Ureter (tissue), 1 donor: Measurements from ENCODE around the gene TIFAB. TPM values are rescaled to one million over a fixed set of nuclear protein-coding genes. Genes with fewer than 3 reads are reported as not detected.

Experiments used
- DNase-seq: peaks from one replicate; pipeline ENCODE4 v3.0.0-alpha.2; 2020; ENCODE audit warnings: low spot score
- total RNA-seq: library from RNA; stranded (reverse); gene quantifications from one replicate; pipeline ENCODE4 v1.2.4, GENCODE V29; 2023
- donor health status: DM: yes; HTN: yes; CAD: no.

TIFAB gene, protein sequence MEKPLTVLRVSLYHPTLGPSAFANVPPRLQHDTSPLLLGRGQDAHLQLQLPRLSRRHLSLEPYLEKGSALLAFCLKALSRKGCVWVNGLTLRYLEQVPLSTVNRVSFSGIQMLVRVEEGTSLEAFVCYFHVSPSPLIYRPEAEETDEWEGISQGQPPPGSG
- not detected for total RNA-seq

DNA sequence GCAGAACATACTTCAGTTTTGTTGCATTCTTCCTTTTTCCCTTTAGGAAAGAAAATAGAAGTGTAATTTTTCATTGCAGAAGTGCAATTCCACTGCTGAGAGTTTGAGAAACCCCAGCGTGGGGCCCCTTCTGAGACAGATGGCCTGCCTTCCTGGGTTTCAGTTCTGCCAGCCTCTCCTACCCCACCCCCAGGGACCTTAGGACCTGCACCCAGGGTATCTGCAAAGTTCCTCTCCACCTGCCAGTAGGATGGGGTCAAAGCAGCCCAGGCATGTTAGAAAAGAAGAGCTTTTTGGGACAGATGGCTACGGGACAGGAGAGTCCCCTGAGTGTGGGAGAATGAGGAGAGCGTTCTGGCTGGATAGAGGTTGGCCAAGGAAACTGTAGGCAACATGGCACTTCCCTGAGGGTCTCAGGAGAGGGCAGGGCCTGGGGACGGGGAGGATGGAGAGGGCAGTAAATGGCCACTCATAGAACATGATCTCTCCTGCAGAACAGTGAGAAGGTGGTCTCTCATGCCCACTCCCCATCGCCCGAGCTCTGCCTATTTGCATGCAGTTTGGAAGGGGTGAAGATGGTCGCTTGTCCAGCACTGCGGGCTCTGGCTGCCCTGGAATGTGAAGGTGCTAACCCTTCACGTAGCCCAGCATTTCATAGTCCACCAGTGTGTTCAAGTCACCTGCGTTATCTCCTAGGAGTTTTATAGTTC lies at the start of gene TIFAB:
TSS of gene TIFAB (minus strand) at position 31 of the 710 bp plus-strand sequence. CDS start 2,412 bp downstream, outside the sequence.
- DNase-seq, result no peak

DNA sequence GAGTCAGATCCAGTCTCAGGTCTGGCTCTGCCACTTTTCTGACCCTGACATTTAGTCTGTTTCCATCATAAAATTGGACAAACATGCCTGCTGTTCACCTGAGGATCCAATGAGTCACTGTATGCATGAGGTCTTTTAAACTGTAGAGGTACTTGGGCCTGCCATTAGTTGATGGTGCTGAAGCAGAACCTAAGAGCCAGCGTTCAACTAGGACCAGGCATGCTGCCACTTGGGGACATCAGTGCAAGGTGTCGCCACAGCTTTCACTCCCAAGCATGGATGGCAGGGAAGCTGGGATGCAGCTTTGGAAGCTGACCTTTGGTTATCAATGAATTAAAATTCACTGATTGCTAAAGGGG lies 46.5 kb upstream of the TIFAB start:
- DNase-seq, result peak; percentile 18

DNA sequence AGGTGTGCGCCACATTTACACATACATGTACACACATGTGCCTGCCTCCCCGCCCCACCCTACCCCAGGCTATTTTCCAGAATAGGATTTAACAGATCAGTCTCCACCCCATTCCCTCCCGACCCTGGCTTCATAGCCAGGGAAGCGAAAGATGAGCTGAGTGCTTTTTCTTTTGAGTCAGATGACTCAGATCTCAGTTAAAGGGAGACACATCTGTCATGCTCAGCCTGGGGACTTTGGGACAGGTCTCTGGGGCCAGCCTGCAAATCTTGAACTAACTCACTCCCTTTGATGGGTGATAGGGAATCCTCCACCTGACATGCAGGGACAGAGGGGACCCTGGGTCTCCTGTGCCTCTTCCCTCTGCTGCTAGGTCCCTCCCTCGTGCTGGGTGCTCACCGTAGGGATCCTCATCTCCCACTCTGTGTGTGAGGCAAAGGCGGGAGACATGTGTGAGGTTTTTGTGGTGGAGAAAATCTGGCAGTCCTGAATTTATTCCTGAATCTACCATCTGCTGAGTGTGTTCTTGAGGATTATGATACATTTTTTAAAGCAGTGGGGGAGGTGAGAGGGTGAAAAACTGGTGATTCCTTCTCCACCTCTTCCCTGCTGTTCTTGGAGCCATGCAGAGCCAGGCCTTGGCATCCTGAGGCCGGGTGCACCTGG lies 46.0 kb upstream of the TIFAB start:
- DNase-seq, result peak; percentile 10

DNA sequence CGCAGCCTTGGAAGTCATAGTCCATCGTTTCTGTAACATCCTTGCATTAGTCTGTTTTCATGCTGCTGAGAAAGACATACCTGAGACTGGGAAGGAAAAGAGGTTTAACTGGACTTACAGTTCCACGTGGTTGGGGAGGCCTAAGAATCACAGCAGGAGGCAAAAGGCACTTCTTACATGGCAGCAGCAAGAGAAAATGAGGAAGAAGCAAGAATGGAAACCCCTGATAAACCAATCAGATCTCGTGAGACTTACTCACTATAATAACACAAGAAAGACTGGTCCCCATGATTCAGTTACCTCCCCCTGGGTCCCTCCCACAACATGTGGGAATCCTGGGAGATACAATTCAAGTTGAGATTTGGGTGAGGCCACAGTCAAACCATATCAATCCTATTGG lies 43.4 kb upstream of the TIFAB start:
- DNase-seq, result peak; percentile 4

DNA sequence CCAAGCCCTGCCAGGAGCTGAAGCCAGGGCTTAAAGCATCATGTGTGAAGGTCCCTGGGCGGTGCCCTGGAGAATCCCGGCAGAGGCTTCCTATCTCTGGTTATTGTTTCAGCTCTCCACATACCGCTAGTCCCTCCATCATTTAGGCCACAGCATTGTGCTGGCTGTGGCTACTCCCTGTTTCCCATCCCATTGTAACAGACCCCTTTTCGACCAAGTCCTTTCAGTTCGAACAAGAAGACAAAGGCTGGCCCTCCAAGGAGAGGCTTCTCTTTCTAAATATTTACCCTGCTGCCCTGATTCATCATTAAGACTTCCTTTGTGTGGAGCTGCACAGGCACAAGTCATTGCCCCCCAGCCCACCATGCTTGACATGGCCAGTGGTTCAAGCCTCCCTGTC lies 42.0 kb upstream of the TIFAB start:
- DNase-seq, result peak; percentile 1

DNA sequence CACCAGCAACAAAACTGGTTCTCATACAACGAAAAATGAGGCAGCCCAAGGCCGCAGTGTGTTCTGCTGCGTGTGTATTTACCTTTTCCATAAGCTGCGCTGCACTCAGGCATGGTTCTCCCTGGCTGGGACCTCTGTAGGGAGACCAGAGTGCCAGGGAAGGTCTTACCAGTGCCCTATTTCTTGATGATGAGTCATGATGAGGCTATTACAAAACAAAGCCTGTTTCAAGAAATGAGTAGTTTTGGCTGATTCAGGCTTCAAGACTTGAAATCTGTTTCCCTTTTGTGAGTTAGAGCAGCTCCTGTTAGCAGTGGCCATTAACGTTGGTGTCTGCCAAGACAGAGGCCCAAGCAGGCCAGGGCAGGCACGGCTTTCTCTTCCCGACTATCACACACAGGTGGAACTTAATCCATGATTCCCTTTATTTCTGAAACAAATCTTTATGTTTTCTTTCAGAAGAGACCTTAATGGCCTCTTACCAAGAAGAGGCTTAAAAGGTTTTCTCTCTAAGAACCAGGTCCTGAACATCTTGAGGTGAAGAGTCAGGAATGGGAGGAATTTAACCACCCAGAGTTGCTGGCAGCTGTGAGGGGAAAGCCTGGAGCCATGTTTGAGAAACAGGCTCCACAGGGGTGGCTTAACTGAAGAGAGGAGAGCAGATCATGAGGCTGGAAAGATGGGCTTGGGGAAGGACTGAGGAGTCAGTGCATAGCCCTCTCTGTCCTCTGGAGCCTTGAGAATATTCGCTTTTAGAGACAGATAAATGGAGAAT lies 41.4 kb upstream of the TIFAB start:
- peak; percentile 29 for DNase-seq

DNA sequence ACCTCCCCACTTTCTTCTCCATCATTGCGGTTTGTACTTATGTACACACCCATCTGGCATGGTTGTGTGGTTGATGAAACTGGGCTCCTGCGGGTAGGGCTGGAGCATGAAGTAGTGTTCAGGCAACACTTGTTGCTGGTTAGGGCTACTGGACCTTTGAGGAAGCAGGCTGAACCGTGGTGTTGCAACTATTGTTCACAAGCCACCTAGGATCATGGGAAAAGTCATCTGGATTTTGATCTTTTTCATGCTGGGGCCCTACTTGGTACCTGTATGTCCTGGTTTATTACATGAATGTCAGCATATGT lies 40.1 kb upstream of the TIFAB start:
- peak; percentile 26 for DNase-seq

DNA sequence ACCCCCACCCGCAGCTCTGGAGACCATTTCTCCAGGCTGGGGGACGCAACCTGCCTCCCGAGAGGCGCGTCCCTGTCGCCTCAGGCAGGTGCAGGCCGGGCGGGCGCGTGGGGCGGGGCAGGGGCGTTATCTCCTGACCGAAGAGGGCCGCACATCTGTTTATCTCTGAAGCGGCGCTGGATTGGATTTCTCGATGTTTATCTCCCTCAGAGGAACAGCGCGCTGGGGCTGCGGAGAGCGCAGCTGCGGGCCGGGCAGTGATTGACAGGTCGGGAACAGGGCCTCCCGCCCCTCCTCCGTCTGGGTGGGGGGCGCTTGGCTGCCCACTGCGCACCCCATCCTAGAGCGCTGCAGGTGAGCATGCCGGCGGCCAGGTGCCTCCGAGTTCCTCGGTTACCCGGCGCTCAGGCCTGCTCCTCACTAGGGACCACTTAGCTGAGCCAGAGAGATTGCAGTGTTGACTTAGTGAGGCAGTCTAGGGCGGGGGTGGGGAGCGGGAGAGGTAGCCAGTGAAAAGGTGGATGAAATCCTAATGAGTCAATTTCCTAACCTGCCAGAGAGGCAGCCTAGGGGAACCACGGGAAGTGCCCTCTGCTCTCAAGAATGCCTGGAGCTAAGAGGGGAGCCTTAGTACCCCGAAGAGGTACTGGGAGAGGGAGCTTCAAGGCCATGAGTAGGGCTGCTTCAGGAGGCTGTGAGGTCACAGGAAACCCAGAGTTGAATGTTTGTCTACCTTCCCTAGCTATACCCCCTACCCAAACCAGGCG lies 39.6 kb upstream of the TIFAB start:
- DNase-seq, result no peak

DNA sequence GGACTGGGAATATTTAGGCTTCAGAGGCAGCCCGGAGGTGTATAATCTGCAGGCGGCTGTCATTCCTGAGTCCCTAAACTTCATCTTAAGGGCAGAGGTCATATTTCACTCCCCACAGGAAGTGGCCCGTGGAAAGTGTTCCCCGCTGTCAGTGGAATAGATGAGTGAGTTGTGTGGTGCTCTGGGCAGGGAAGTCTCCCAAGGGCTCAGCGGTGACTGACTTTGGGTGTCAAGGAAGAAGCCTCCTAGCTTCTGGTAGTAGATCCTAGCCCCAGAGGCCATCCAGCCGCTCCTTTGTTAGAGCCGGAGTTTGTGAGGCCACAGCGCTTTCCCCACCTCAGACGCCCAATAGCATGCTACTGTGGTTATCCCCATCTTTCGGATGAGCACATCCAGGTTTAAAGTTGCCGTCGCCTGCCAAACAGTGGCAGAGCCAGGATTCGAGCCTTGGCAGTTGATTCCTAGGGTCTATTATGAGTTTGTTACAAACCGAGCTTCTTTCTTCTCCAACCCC lies 38.9 kb upstream of the TIFAB start:
- DNase-seq, result no peak

DNA sequence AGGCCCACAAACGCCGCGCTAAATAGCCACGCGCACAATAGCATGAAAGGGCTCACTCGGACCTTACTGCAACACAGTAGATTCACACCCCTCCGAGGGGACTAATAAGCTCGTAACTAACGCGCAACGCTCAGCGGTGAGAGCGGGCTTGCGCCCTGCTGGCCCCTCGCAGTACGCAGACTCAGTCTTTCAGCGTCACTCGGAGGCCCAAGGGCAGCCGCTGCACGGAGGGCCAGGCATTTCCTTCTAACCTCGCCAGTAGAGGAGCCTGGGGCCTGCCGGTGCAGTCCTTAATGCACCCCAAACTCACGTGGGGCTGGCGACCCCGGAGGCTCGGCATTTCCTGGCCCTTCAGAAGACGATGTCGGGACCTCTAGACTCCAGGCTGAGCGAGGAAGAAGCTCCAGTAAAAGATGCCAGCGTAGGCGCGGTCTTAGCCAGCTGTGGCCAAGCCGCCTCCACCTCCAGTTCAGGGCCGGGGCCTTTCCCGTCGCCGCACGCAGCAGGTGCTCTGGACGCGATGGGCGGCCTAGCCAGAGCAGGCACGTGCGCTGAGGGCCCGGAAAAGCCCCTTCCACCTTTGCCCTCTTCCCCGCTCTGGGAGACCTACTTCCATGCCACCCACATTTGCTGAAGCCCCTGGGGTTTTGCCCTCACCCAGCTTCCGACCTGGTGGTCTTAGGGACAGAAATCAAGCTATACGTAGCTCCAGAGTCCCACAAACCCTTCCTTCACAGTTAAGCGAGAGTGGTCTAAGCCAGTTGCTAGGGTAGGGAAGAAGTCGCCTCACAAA lies 38.3 kb upstream of the TIFAB start:
- no peak for DNase-seq

DNA sequence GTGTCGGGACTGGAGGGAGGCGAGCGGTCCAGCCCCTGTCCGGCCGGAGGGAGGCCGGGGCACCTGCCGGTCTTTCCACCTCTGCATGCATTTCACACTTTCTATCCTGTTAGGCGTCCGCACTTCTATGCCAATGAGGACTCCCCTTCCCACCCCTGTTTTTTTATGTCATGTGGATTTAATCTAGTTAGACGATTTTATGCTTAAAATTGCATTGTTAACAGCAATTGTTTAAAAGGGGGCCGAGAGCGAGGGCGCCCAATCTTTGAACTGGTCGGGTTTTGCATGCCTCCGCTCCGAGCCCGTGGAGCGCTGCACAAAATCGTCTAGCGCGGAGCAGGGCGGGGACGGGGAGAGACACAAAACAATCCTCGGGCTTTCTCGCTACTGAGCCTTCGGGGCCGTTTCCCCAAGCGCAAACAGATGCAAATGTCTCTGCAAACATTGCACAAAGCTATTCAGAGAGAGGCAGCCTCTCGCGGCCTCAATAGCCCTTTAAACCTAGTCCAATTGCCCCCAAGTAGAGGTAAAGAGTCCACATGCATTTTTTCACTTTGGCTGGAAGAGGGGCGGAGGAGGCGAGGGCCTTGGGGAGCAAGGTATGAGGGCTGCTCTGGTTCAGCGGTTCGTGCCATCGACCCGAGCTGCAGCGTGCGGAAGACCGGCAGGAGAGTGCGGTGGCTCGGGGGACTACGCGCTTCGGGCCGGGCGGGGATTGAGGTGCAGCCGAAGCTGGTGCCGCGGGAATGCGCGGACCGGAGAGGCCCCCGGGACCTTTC lies 37.5 kb upstream of the TIFAB start:
- no peak for DNase-seq

DNA sequence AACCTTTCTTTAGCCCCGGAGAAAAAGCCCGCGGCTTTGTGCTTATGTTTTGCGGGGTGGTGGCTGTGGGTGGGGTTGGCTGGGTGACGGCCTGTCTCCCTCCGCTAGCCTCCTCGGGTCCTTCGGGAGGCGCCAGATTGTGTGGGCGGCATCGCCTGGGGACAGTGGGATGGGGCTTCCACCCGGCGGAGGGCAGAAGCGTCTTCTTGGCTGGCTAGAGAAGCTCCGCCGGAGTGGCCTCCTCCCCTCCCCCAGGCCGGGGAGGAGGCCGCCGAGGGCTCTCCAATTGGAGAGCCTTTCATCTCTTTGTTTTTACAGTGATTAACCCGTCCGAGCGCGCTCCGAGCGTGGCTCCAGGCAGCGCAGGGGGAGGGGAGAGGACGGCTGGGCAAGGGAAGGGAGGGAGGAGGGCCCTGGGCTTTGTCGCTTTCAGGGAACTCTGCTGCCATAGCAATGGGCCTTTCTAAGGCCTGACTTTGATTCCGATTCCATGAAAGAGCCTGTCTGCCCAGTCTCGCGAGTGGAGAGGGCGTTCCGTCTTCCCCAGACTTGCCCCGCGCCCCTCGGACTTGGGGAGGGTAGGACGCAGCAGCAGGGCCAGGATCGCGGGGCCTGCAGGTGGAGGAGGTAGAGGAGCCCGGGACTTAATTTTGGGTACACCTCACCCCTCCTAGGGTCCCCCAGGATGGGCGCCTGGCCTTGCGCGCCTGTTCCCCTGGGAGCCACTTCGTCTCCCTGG lies 36.7 kb upstream of the TIFAB start:
- no peak for DNase-seq

DNA sequence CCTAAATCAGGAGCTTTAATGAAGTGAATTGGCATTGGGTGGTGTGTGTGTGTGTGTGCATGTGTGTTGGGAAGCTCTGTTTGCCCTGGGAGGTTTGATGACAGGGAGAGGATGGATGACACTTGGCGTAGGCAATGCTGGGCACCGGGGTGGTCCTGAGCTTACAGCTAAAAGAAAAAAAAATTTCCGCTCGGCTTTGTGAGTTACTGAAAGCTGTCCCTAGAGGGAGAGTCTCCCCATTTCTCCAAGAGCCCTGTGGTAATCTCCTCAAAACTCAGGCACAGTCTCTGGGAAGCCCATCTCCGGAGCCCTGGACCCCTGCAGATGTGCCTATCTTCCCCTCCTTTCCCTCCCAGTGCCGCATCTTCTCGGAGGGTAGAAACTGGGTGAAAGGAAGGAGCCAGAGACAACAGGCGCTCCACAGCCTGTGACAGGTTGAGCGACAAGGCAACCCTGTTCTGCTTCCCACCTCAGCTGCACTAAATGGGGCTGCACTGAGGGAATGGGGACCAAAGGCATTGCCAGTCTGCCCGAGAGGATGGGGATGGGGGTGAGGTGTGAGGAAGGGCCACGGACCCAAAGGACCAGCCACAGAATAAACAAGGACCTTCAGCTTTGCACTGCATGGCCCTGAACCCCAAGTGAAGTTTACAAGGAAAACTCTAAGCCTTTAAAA lies 35.8 kb upstream of the TIFAB start:
- DNase-seq, result no peak

DNA sequence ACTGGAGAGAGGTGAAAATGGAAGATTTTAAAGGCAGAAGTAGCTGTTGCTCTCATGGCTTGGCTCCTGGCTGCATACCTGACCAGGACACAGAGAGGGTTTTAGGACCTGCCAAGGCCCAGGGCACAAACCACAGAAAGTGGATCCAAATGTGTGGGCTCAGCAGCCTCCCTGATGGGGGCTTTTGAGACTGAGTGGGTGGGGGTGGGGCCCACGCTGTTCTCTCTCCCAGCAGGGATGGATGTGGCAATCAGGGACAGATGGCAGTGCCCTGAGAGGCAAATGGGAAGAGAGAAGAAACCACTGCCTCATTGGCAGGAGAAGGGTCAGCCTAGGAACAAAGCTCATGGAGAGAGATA lies 34.9 kb upstream of the TIFAB start:
- DNase-seq, result no peak

DNA sequence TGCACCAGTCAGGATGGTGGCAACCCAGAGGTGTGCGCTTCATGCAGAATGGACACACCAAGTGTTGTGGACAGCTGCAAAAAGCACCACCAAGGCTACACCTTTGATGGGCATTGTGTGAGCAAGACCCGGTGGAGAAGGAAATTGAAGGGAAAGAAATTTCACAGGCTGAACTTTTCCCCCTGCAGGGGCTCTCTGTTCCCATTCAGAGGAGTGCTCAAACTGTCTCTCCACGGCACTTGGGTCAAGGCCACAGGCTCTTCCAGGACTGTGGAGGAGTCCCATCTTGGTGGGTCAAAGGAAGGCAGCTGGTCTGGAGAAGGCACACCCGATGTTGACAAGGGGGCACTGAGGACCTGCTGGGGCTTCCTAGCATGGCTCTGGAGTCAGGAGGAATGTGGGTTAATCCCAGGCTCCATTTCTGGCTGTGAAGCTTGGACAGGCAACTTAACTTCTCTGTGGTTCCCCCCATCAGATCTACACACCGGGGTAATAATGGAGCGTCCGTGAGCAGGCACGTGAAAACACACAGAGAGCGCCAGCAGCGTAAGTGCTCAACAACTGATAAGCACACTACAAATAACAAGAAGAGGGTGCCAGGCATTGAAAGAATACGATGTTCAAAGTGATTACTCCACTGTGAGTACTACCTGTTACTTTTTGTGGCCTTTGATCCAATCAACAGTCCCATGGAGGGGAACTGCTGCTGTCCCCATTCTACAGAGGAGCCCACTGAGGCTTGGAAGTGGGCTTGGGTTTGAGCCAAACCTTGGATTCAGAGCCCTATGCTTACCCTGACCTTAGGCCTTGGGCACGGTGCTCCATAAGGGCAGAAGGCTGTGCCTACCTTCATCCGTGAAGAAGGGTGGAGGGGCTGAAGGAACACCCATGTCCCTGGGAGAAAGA lies 34.2 kb upstream of the TIFAB start:
- no peak for DNase-seq

DNA sequence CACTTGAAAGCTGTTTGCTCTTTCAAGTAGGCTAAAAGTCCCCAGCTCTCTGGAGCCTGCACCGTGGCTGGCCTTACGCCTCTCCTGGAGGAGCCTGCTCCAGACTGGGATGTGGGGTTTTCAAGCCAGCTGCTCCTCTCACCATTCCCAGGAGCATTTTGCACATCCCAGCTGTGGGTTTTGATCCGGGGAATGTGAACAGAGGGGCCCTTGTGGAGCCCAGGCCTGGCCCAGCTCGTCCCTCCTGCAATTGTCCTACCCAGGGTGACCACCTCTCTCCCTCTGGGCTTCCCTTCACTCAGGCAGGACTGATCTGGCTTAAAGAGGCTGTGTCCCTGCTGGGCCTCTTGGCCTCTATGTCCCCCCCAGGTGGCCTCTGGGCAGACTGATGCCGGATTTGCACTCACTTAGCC lies 32.5 kb upstream of the TIFAB start:
- no peak for DNase-seq

DNA sequence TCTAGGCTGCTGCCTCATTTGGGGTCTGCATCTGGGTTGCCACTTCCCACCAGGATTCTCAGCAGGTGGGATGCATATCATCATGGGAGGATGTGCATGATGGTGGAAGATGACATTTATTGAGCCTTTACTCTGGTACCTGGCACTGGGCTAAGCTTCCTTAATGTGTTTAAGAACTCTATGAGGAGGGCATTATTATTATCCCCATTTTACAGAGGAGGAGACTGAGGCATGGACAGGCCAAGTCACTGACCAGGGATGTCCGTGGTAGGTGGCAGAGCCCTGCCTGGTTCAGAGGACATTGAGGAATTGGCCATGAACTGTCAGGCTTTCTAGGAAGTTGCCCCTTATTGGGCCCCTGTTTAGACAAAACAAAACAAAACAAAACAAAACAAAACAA lies 31.1 kb upstream of the TIFAB start:
- no peak for DNase-seq
